ENCODE measurements around the gene GALK1.

GALK1 gene

GRCh38 chr17:75729351-75729750, 35.6 kb downstream of the GALK1 start:
- DNase-seq: no peak

GRCh38 chr17:75727391-75727790, 37.6 kb downstream of the GALK1 start:
- DNase-seq: no peak

GRCh38 chr17:75725504-75725903, 39.5 kb downstream of the GALK1 start:
- no peak for DNase-seq

GRCh38 chr17:75724016-75725003, 40.7 kb downstream of the GALK1 start:
- DNase-seq: no peak

GRCh38 chr17:75723171-75723930, 41.6 kb downstream of the GALK1 start:
- DNase-seq: no peak

- DNase-seq: no peak
Observed at GRCh38 chr17:75722542-75723095, 42.4 kb downstream of the GALK1 start.

- DNase-seq: peak in 4 of 56 donors; percentile 11 to 24 (median 20)
Observed at GRCh38 chr17:75722076-75722475, 42.9 kb downstream of the GALK1 start.

GRCh38 chr17:75721463-75722011, 43.5 kb downstream of the GALK1 start:
- DNase-seq: peak in 1 of 56 donors; percentile 38

- DNase-seq: peak in 41 of 56 donors; percentile 13 to 87 (median 45)
Observed at GRCh38 chr17:75720656-75721462, 44.1 kb downstream of the GALK1 start, which contains the start of gene ITGB4. Gene ITGB4 (plus strand): TSS chr17:75721459. CDS start chr17:75724704, 3,245 bp downstream.

- DNase-seq: no peak
Observed at GRCh38 chr17:75719732-75720131, 45.3 kb downstream of the GALK1 start.

- DNase-seq: no peak
Observed at GRCh38 chr17:75712446-75712845, 52.5 kb downstream of the GALK1 start.
